OCI-LY7 (cell line): ENCODE results near the gene SERPINF2. TPM values are rescaled to one million over a fixed set of nuclear protein-coding genes. Genes with fewer than 3 reads are reported as not detected.

Source experiments
- BruUV-seq: library from RNA; stranded (reverse); fragments of 400-500 nt; replicated peaks from 2 replicates; lab custom pipeline; 2021; lab: Mats Ljungman, UMichigan
- CTCF ChIA-PET: fragments of 300-600 bp; sonication (Branson Sonifier 250); formaldehyde crosslinking; loops from one replicate; lab custom pipeline; 2022; ENCODE audit warnings: antibody characterized with exemption; ENCODE audit not compliant: unreplicated experiment; lab: Charles Lee
- POLR2A ChIA-PET: fragments of 300-600 bp; sonication (Branson Sonifier 250); formaldehyde crosslinking; loops from one replicate; lab custom pipeline; 2022; ENCODE audit warnings: antibody characterized with exemption; lab: Charles Lee
- DNase-seq: peaks from one replicate; pipeline ENCODE4 v3.0.0-alpha.2; 2015; ENCODE audit warnings: low spot score
- H2AFZ ChIP-seq: fragments of 200-600 bp; sonication (generic), shearing (Covaris generic); 2 replicates; pipeline ENCODE4 v1.6.1; 2014; ENCODE audit warnings: mild to moderate bottlenecking, antibody characterized with exemption, low read length, moderate library complexity
- H3K27ac ChIP-seq: fragments of 200-600 bp; sonication (generic); 2 replicates; pipeline ENCODE4 v1.5.1; 2014; ENCODE audit warnings: mixed run types, low read depth, mild to moderate bottlenecking, moderate library complexity, low read length, inconsistent platforms; ENCODE audit not compliant: poor library complexity, severe bottlenecking
- H3K36me3 ChIP-seq: fragments of 200-600 bp; sonication (generic); 2 replicates; pipeline ENCODE4 v1.6.1; 2014; ENCODE audit warnings: mild to moderate bottlenecking, antibody characterized with exemption, low read length, moderate library complexity, mixed read lengths; ENCODE audit not compliant: insufficient read depth
- H3K4me1 ChIP-seq: fragments of 200-600 bp; sonication (generic); 2 replicates; pipeline ENCODE4 v1.5.1; 2014; ENCODE audit warnings: mild to moderate bottlenecking, low read length; ENCODE audit not compliant: insufficient read depth, poor library complexity, severe bottlenecking
- H3K4me2 ChIP-seq: fragments of 200-600 bp; sonication (generic); 2 replicates; pipeline ENCODE4 v1.6.1; 2014; ENCODE audit warnings: mild to moderate bottlenecking, low read length
- H3K4me3 ChIP-seq: fragments of 200-600 bp; sonication (generic); 2 replicates; pipeline ENCODE4 v1.5.1; 2014; ENCODE audit warnings: mild to moderate bottlenecking, low read depth, low read length; ENCODE audit not compliant: poor library complexity, severe bottlenecking
- H3K79me2 ChIP-seq: fragments of 200-600 bp; sonication (generic); 2 replicates; pipeline ENCODE4 v1.6.1; 2016; ENCODE audit warnings: low read depth, mild to moderate bottlenecking, low read length, moderate library complexity, mixed read lengths; ENCODE audit not compliant: insufficient read depth
- H3K9me2 ChIP-seq: fragments of 200-600 bp; sonication (generic); 2 replicates; pipeline ENCODE4 v1.6.1; 2016; ENCODE audit warnings: mild to moderate bottlenecking, low read length, mixed read lengths; ENCODE audit not compliant: insufficient read depth
- H3K9me3 ChIP-seq: fragments of 200-600 bp; sonication (generic); 2 replicates; pipeline ENCODE4 v1.6.1; 2014; ENCODE audit warnings: mild to moderate bottlenecking, mixed run types, low read length, mixed read lengths
- H4K20me1 ChIP-seq: fragments of 200-600 bp; sonication (generic); 2 replicates; pipeline ENCODE4 v1.6.1; 2014; ENCODE audit warnings: mild to moderate bottlenecking, antibody characterized with exemption, low read length, moderate library complexity, mixed read lengths; ENCODE audit not compliant: insufficient read depth
- EZH2phosphoT487 ChIP-seq: fragments of 200-600 bp; sonication (generic); IDR thresholded peaks from 2 replicates; pipeline ENCODE4 v1.6.1; 2018; ENCODE audit warnings: low read depth, borderline replicate concordance, mild to moderate bottlenecking, mixed run types, antibody characterized with exemption, low read length, moderate library complexity, mixed read lengths
- intact Hi-C: fragments of 100-400 bp; cut with micrococcal nuclease; formaldehyde crosslinking; loops from one replicate; pipeline ENCODE4 v1.10.0; 2022; ENCODE audit not compliant: unreplicated experiment
- total RNA-seq, 2 experiments: library from RNA; depleted of rRNA in 1 of 2; stranded (reverse); fragments of >200 nt in 1 of 2; shearing (Covaris generic) in 1 of 2; gene quantifications; 2 replicates each; pipeline ENCODE4 v1.2.3, GENCODE V29; 2014 to 2022
- TF ChIP-seq, protein P1 (sequence below): fragments of 200-600 bp; sonication (generic); conservative IDR thresholded peaks from 2 replicates; pipeline ENCODE4 v1.5.1; 2014; ENCODE audit warnings: mild to moderate bottlenecking, antibody characterized with exemption, low read length, moderate library complexity, mixed read lengths

The SERPINF2 gene
- total RNA-seq, 2 experiments from 2014 or later = 0.38 to 1.0 TPM

DNA sequence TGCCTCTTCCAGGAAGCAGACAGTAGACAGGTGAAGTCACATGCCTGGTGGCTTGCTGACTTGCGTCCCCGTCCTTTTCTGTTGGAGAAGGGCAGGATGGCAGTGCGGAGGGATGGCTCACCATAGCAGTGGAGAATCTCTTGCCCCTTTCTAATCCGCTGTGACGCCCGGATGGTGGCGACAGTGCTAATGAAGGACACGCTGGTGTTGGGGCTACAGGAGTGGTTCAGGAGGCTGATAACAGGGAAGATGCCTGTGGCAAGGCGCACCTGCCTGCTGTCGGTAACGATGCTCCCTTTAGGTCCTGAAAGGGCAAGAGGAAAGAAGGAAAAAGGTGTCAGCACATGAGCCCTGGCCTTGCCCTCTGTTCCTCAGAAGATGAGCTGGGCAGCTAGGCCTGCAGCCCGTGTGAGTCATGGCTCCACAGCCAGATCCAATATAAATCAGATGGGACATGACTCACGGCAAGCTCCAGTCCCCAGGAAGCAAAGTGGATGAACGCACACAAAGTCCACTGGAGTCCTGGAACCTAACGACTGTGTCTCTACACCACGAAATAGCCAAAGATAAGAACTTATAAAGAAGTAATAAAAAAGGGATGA lies 44.7 kb downstream of the SERPINF2 start:
- H3K9me2 ChIP-seq = no peaks in the 10 kb centered on the region
- 0 out of 2 replicates have a peak, but pooled peaks cover 3% of the 10 kb centered on the region for H3K79me2 ChIP-seq
- H3K4me3 ChIP-seq = no peak overlapping the region
- H4K20me1 ChIP-seq = no peaks in the 10 kb centered on the region
- intact Hi-C loops = no loop called here
- no peaks in the 10 kb centered on the region for H3K4me1 ChIP-seq
- BruUV-seq = no TSS peak
- ChIA-PET POLR2A (no interaction called here), CTCF (no interaction called here)
- no peak for TF ChIP-seq EZH2phosphoT487
- TF ChIP-seq, protein P1, sequence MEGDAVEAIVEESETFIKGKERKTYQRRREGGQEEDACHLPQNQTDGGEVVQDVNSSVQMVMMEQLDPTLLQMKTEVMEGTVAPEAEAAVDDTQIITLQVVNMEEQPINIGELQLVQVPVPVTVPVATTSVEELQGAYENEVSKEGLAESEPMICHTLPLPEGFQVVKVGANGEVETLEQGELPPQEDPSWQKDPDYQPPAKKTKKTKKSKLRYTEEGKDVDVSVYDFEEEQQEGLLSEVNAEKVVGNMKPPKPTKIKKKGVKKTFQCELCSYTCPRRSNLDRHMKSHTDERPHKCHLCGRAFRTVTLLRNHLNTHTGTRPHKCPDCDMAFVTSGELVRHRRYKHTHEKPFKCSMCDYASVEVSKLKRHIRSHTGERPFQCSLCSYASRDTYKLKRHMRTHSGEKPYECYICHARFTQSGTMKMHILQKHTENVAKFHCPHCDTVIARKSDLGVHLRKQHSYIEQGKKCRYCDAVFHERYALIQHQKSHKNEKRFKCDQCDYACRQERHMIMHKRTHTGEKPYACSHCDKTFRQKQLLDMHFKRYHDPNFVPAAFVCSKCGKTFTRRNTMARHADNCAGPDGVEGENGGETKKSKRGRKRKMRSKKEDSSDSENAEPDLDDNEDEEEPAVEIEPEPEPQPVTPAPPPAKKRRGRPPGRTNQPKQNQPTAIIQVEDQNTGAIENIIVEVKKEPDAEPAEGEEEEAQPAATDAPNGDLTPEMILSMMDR = no peak
- DNase-seq = no peak
- H3K9me3 ChIP-seq = no peaks in the 10 kb centered on the region
- H2AFZ ChIP-seq = no peak overlapping the region
- no peak overlapping the region for H3K4me2 ChIP-seq
- no peak overlapping the region for H3K27ac ChIP-seq
- H3K36me3 ChIP-seq = peaks cover 60% of the 10 kb centered on the region

DNA sequence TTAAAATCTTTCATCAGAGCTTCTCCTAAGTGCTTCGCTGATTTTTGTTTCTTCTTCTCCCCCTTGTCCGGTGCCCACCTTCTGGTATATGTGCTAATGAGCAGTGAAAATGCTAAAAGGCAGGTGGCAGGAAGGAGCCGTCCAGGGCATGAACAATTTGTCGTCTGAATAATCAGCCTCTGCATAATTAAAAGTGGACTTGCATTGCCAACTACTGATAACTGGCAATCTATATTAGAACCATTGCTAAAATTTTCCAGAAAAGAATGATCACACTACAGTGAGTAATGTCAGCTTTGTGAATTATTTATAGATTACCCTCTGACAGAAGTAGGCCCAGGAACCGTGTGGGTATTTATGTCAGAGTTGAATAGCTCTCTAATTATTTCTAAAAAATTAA lies 47.3 kb downstream of the SERPINF2 start:
- TF ChIP-seq, protein P1 = no peak
- TF ChIP-seq EZH2phosphoT487 = no peak
- H2AFZ ChIP-seq = no peak overlapping the region
- H3K9me3 ChIP-seq = no peaks in the 10 kb centered on the region
- BruUV-seq = no TSS peak
- no peak overlapping the region for H3K27ac ChIP-seq
- H3K4me3 ChIP-seq = no peak overlapping the region
- intact Hi-C loops = no loop called here
- peaks cover 53% of the 10 kb centered on the region for H3K36me3 ChIP-seq
- H3K79me2 ChIP-seq = peaks cover 9% of the 10 kb centered on the region; the same call in 1 of the 2 replicates
- POLR2A ChIA-PET = interaction anchor here (0.7 kb wide), 1 partner anchor 570 kb away, joined by 4 read pairs; no protein-coding TSS in a partner anchor
- no peaks in the 10 kb centered on the region for H3K4me1 ChIP-seq
- CTCF ChIA-PET = no interaction called here
- H4K20me1 ChIP-seq = no peaks in the 10 kb centered on the region
- no peak overlapping the region for H3K4me2 ChIP-seq
- no peaks in the 10 kb centered on the region for H3K9me2 ChIP-seq
- DNase-seq = no peak
